NCI-H345 (cell line): ENCODE results near the gene IL6R.
"Not testable (repeated sequence)": the region's sequence is repeated elsewhere in the genome, so short reads cannot be mapped to it uniquely, and the experiment has no call there.

Experiments used
- DNase-seq: peaks from one replicate; lab custom pipeline; 2025; lab: John Stamatoyannopoulos, UW

IL6R gene

DNA sequence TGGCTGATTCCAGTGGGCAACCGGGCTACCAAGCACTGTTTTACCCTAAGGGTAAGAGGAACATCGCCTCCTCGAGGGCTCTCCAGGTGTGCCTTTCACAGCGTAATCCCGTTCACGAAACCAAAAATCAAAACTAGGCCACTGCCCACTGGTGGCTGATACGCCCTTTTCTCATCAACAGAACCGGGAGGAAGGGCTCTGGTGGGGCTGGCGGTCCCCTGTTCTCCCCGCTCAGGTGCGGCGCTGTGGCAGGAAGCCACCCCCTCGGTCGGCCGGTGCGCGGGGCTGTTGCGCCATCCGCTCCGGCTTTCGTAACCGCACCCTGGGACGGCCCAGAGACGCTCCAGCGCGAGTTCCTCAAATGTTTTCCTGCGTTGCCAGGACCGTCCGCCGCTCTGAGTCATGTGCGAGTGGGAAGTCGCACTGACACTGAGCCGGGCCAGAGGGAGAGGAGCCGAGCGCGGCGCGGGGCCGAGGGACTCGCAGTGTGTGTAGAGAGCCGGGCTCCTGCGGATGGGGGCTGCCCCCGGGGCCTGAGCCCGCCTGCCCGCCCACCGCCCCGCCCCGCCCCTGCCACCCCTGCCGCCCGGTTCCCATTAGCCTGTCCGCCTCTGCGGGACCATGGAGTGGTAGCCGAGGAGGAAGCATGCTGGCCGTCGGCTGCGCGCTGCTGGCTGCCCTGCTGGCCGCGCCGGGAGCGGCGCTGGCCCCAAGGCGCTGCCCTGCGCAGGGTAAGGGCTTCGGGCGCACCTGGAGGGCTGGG, at the start of gene IL6R:
Gene IL6R (plus strand): TSS at position 360 of the 763 bp plus-strand sequence. CDS start 287 bp downstream, at position 647.
- DNase-seq, result peak; percentile 63

DNA sequence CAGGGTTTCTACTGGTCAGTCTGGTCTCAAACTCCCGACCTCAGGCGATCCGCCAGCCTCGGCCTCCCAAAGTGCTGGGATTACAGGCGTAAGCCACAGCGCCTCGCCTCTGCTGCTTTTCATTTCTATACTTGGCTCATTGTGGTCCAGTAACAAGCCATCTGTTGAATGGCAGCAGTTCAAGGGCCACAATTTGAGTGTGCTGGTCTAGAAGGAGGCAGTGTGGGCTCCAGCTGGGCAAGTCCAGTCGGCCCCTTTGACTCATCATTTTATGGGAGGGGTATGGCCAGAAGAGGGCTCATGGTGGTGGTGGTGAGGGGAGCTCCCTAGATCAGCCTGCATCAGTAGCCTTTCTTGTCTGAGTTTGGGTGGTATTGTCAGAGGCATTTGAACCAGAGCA, 46.6 kb upstream of the IL6R start:
- no peak for DNase-seq

DNA sequence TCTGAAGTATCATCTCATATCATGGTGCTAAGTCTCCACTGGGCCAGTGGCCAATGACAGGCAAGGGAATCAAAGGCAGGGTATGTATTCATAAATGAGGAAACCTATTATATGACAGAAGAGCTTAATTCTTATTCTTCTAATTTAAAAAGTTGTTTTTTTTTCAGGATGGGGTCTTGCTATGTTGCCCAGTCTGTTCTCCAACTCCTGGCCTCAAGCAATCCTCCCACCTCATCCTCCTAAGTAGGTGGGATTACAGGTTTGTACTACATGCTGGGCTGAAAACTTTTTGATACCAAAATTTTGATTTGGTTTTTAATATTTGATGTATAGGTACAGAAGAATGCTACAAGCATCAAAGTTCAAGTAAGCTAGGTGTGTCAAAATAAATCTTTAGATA, 44.9 kb upstream of the IL6R start:
- no peak for DNase-seq

DNA sequence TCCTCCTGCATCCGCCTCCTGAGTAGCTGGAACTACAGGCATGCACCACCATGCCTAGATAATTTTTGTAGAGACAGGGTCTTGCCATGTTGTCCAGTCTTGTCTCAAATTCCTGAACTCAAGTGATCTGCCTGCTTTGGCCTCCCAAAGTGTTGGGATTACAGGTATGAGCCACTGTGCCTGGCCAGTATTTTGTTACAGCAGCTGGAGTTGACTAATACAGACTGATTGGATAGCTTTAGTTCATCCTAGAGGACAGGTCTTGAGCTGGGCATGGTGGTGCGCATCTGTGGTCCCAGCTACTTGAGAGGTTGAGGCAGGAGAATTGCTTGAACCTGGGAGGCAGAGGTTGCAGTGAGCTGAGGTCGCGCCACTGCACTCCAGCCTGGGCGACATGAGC, 44.3 kb upstream of the IL6R start:
- DNase-seq, result not testable (repeated sequence)

DNA sequence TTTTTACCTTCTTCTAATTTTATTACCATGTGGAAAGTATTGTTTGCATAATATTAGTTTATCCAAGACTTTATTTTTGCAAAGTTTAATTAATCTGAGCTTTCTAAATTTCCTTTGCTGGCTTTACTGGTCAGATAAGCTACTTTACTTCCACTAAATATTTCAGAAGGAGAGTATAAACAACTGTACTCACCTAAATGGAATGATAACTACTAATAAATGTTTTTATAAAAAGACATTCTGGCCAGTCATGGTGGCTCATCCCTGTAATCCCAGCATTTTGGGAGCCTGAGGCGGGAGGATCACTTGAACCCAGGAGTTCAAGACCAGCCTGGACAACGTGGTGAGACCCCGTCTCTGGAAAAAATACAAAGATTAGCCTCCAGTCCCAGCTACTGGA, 43.8 kb upstream of the IL6R start:
- DNase-seq, result no peak

DNA sequence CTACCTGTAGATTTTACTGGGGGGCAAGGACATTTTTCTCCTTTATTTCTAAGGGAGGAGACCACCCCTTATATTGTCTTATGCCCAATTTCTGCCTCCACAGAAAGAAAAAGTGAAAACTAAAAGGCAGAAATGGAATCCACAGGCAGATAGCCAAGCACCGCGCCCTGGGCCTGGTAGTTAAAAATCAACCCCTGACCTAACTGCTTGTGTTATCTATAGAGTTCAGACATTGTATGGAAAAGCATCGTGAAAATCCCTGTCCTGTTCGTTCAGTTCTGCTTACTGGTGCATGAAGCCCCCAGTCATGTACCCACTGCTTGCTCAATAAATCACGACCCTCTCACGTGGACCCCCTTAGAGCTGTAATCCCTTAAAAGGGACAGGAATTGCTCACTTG, 33.7 kb upstream of the IL6R start:
- no peak for DNase-seq

DNA sequence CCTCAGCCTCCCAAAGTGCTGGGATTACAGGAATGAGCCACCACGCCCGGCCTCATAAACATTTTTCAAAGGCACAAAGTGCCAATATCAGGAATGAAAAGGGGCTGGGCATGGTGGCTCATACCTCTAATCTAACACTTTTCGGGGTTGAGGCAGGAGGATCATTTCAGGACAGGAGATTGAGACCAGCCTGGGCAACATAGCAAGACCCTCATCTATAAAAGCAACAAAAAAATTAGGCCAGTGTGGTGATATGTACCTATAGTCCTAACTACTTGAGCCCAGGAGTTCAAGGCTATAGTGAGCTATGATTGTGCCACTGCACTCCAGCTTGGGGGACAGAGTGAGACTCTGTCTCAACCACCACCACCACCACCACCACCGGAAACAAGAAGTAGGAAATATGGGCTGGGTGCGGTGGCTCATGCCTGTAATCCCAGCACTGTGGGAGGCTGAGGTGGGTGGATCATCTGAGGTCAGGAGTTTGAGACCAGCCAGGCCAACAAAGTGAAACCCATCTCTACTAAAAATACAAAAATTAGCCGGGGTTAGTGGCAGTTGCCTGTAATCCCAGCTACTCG, 31.3 kb upstream of the IL6R start:
- not testable (repeated sequence) for DNase-seq

DNA sequence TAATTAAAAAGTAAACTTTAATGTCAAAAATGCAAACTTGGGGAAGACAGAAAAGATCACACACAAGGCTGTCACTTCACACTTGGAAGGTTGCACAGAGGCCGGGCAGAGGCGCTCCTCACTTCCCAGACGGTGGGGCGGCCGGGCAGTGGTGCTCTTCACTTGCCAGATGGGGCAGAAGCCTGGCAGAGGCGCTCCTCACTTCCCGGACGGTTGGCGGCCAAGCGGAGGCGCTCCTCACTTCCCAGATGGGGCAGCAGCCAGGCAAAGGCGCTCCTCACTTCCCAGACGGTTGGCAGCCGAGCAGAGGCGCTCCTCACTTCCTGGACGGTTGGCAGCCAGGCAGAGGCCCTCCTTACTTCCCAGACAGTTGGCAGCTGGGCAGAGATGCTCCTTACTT, 25.8 kb upstream of the IL6R start:
- no peak for DNase-seq

DNA sequence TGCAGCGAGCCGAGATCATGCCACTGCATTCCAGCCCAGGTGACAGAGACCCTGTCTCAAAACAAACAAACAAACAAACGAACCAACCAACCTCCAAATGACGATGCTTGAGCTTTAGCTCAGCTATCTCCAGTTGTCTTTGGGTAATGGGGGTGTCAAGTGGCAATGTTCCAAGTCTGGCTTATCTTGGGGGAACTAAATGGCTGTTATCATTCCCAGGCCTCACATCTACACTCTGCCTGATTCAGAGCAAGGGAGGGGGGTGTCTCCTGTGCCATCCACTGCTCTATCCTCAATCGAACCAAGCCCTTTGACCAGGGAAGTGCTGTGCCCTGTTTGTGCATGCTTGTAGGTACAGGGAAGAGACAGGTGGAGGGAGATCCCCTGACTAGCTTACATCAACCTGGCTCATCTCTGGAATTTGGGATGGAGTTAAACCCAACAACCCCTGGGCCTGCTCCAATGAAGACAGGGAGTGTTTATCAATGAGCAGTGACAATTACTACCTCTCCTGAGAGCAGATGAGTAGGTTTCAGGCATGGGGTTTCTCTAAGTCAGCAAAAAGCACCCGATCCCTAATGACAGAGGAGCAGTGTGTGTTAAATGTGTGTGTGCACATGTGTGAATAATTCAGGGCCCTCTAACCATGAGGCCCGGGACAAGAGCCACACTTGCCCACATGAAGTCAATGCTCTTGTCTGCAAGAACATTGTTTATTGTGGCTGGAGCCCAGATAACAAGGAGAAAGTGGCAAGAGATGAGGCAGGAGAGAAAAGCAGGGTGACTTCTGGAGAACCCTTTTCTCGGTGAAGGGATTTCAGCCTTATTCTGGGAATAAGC, 20.3 kb upstream of the IL6R start:
- DNase-seq, result no peak

DNA sequence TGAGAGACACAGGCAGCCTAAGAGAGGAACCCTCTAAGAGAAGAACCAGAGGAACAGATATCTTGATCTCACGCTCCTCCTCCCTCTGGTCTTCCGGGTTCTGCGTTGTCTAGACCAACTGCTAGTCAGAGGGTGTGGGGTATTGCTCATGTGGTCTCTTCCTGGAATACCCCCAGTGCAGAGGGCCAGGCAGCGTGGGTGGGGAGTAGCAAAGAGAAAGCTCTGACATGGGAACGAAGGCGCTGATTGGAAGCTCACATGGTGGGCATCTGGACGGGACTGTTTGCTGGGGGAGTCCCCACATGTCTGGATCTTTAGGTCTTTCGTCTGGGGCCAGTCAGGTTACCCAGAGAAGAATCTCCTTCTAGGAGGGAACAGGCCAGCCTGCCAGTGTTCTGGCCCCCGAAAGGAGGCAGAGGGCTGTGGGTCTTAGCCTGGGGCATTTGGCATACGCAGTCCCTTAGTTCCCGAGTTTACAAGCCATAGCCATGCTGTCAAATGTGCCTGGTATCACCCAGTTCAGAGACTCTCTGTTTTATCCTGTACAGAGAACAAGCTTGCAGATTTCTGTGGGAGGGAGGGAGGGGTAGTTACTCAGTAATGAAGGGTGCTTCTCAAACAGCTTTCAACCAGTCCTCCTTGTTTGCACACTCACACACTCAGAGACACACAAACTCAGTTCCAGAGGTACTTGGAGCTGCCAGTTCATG, 18.3 kb upstream of the IL6R start:
- no peak for DNase-seq

DNA sequence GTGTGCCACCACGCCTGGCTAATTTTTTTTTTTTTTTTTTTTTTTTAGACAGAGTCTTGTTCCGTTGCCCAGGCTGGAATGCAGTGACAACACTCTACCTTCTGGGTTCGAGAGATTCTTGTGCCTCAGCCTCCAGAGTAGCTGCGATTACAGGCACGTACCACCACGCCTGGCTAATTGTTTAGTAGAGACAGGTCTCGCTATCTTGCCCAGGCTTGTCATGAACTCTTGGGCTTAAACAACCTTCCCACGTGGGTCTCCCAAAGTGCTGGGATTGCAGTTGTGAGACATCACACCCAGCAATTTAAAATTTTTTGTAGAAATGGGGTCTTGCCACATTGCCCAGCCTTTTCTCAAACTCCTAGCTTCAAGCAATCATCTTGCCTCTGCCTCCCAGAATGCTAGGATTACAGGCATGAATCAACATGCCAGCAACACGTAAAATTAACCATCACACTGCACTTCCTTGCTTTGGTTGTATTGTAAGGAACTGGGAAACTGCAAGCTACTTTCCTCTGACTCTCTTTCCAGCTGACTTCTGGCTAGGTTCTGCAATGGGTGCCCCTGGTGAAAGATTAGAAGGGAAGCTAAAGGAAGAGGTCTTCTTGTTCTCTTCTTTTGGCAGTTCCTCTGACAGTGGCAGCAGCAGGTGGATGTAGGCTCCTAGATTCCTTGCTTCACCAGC, 13.9 kb upstream of the IL6R start:
- no peak for DNase-seq

DNA sequence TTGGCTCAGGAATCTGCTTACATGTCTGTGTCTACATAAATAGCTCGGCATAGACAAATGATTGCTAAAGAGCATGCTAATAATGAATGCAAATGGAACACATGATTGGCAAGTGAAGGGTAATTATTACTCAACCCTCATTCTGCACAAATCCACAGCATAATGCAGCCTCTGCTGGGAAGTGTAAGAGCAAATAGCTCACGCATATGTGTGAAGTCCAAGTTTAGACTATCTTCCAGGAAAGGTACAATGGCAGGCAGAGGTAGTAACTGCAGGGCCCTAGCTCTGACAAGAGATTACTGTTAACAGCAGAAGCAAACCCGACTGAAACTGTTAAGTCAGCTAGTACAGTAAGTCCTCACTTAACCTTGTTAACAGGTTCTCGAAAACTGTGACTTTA, 7.0 kb upstream of the IL6R start:
- DNase-seq, result no peak

DNA sequence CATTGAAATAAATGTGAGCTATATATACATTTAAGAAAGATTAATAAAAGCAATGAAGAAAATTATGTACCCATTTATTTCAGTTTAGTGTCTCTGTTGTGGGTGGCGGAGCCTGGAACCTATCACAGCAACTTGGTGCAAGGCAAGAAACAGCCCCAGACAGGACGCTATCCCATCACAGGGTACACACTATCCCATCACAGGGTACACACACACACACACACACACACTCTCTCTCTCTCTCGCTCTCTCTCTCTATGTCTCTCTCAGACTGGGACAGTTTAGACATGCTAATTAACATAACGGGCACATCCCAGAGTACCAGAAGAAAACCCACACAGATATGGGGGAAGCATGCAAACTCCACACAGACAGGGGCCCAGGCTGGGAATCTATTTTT, 6.5 kb upstream of the IL6R start:
- DNase-seq, result no peak

DNA sequence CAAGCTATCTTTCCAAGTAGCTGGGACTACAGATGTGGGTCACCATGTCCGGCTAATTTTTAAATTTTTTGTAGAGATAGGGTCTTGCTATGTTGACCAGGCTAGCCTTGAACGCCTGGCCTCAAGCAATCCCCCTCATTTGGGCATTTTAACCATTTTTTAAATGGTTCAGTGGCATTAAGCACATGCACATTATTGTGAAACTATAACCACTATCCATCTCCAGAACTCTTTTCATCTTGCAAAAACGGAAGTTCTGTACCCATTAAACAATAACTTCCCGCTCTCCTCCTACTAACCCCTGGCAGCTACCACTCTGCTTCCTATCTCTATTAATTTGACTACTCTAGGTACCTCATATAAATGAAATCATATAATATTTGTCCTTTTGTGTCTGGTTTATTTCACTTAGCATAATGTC, 4.8 kb upstream of the IL6R start:
- no peak for DNase-seq

DNA sequence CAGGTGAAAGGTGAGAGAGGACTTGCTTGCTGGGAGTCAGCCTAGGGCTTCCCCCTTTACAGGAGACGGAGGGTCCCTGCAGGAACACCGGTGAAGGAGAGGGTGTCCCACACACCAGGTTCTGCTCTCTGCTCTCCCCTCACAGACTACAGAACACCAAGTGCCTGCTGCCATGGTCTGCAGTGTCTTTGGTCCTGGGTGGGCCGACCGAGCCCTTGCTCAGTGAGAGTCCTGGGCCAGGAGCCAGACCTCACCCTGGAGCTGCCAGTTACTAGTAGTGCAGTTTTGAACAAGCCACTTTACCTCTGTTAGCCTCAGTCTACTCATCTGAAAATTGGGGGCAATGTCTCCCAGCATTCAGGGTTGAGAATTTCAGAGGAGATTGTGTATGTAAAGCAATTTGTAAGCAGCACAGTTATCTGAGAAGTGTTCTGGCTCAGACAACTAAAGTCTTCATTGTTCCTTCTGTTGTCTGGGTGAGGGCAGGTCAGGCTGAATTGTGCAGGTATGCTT, 2.7 kb upstream of the IL6R start:
- DNase-seq, result no peak

DNA sequence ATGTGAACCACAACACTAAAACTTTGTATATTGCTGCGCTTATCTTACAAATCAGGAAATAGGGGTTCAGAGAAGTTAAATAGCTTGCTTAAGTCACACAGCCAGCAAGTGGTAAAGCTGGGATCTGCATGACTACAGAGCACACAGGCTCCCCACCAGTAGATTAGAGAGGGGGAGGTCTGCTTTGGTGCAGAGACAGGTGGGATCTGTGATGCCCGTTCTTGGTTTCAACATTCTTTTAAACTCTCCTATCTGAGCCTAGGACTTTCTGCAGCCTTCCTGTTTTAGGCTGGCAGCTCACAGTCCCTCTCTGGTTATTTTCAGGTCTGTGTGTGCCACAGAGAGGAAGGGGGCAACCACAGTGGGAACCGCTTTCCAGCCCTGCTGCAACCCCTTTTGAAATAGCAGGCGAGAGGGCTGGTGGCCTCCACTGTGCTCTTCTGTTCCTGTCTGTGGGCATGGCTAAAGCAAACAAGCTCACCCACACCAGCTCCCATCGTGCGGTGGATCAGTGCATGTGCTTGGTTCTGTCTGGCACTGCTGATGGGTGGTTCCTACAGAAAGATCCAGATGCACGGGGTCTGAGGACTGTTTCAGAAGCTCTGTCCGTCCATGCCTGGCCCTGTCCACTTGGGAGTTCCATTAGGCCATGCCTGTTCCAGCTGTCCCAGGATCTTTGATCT, 1.7 kb upstream of the IL6R start:
- DNase-seq, result no peak

DNA sequence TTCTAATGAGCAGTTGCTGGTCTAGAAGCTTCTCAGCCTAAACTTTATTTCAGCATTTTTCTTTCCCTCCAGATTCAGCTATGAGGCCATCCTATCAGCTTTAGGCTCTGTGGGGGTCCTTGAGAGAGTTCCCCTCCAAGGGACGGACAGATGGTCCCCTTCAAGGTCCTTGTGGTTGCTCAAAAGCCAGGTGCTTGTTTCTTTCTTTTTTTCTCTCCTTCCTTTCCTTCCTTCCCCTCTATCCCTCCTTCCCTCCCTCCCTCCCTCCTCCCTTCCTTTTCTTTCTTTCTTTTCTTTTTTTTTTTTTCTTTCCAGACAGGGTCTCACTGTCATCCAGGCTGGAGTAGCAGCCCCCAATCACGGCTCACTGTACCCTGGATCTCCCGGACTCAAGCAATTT, 1.2 kb upstream of the IL6R start:
- DNase-seq, result no peak

DNA sequence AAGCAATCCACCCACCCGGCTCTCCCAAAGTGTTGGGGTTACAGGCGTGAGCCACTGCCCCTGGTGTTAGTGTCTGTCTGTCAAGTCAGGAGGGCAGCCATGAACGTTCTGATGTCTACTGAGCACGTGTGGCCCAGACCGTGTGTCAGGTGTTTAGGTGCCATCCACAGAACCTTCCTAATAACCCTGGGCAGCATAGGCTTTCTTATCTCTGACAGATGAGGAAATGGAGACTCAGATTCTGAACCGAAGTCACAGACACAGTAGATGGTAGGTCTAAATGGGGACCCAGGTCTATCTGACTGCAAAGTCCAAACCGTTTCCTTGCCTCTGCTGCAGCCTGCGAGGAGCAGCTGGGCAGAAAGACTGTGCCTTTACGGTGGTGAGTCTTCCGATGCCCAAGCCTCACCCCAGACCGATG, 622 bp upstream of the IL6R start:
- no peak for DNase-seq

DNA sequence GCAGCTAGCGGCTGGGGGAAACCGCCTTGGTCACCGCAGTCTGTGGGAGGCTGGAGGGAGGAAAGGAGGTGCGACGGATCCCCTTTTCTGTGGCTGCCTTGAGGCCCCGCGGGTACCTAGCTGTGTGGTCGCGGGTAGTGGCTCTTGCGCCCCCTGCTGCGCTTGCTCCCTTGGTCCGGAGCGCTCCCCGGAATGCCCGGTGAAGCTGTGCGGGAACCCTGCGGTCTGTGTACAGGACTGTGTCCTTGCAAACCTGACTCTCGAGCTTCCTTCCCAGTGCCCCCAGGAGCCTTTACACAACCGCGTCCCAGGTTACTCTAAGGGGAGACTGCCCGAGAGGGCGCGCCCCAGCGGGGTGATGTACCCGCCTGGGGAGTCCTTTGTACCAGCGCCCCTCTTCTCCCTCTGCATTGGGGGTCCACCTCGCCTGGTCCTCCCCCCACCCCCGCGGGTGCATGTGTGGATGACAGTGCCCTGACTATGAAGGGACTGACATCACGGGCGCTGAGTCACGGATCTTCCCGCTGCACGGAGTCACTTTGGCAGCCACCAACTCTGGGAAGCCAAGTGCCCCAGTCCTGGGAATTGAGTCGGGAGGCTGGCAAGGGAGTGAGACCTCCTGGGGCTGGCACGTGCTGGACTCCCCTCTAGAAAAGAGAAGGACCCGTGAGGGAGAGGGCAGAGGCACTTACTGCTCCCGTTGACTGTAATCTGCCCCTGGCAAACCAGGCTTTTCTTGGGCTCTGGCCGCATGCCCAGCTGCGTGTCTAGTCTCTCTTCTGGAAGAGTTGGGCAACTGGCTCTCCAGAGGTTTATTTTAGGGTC, 816 bp downstream of the IL6R start:
- DNase-seq, result peak; percentile 51

DNA sequence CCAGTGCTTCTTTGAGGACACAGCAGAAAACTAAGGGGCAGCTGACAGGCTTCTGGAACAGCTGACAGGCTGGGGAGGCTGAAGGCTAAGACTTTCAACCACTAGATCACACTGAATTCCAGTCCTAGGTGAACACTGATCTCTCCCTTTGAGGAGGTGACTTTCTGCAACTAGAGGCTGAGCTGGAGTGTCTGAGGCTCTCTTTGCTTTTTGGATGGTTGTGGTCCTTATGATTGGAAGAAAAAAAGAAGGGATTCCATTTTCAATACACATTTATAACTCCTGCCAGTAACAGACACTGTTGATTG, 1.4 kb downstream of the IL6R start:
- DNase-seq, result no peak
